ENCODE results near the gene ARHGEF39. TPM values are rescaled to one million over a fixed set of nuclear protein-coding genes. Genes with fewer than 3 reads are reported as not detected.
"Not testable (repeated sequence)": the region's sequence is repeated elsewhere in the genome, so short reads cannot be mapped to it uniquely, and the experiment has no call there.

The ARHGEF39 gene
- total RNA-seq, 2 experiments from 2014 or later, result 16.0 to 19.9 TPM

DNA sequence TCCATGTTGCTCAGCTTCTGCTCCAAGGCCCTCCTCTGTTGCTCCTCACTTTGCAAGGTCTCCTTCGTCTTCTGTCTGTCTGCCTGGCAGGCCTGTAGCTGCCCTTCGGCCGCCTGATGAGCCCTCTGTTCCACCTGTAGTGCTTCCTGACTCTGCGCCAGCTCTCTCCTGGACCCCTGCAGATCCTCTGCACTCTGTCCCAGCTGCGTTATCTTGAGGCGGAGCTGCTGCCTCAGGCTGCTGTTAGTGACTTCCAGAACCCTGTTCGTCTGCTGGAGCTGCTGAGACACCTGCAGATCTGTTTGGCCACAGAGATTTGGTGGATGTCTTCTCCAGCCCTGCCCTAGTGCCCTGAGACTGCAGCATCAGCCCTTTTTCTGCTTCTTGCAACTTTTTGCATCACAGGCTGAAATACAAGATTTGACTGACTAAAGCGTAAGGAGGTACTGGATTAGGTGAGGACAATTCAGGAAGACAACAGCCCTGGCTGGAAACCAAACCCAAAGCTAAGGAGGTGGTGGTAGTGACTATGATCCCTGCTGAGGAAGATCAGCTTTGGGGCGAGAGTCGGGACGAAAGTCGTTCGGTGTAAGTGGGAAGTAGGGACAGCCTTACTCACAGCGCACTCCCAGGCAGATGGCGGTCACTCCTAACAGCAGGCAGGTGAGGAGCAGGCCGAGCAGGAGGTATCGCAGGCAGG, 48.9 kb downstream of the ARHGEF39 start:
- no peaks in the 10 kb centered on the region for H3K27me3 Mint-ChIP-seq

DNA sequence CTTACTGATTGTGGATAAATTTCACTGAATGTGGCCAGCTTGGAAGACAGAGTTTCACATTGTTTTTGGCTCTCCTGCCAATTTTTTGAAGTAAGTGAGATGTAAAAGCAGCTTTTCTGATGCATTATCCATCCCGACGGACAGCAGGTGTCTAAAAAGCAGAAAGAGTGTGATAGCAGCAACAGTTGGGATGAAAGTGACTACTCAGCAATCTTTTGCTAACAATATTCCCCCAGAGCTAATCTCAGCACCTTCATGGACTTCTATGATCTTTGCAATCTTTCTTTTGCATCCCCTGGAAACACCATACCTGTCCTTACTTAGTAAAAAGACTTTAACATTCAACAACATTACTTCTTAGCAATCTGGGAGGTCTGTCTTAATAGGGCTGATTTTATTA, 52.2 kb downstream of the ARHGEF39 start:
- CTCF ChIA-PET, result interaction anchor here (1.1 to 7.0 kb wide), 7 partner anchors 9 to 83 kb away, joined by 3 to 95 read pairs (median 23); partner anchors contain the start of genes CCDC107, RMRP and SIT1
- DNase-seq, result no peak
- Mint-ChIP-seq H3K27me3 (no peaks in the 10 kb centered on the region), H3K36me3 (ENCODE audit: low read depth) (peaks cover 11% of the 10 kb centered on the region), H3K4me1 (ENCODE audit: low read depth) (peaks cover 19% of the 10 kb centered on the region), H3K9me3 (no peaks in the 10 kb centered on the region), H3K4me3 (no peak overlapping the region), H3K27ac (no peak overlapping the region)
- TF ChIP-seq, protein P1, sequence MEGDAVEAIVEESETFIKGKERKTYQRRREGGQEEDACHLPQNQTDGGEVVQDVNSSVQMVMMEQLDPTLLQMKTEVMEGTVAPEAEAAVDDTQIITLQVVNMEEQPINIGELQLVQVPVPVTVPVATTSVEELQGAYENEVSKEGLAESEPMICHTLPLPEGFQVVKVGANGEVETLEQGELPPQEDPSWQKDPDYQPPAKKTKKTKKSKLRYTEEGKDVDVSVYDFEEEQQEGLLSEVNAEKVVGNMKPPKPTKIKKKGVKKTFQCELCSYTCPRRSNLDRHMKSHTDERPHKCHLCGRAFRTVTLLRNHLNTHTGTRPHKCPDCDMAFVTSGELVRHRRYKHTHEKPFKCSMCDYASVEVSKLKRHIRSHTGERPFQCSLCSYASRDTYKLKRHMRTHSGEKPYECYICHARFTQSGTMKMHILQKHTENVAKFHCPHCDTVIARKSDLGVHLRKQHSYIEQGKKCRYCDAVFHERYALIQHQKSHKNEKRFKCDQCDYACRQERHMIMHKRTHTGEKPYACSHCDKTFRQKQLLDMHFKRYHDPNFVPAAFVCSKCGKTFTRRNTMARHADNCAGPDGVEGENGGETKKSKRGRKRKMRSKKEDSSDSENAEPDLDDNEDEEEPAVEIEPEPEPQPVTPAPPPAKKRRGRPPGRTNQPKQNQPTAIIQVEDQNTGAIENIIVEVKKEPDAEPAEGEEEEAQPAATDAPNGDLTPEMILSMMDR (IDR thresholded peaks at IDR 0.05), result no peak
- POLR2A ChIA-PET, result interaction anchor here (1.0 to 1.3 kb wide), 2 partner anchors 44 to 51 kb away, joined by 4 read pairs; no protein-coding TSS in a partner anchor
- intact Hi-C loops (cut with micrococcal nuclease), result no loop called here
- ATAC-seq, result no peak

More for the DNA sequence above, 48.9 kb downstream of the ARHGEF39 start:
- POLR2A ChIA-PET, result interaction anchor here (0.7 to 3.6 kb wide), 6 partner anchors 8 to 114 kb away, joined by 3 to 18 read pairs (median 3); no protein-coding TSS in a partner anchor
- DNase-seq, result no peak
- ATAC-seq, result no peak
- peaks cover 49% of the 10 kb centered on the region for H3K4me1 Mint-ChIP-seq (ENCODE audit: low read depth)
- H3K27ac Mint-ChIP-seq, result peak overlapping the region; percentile 71
- peak overlapping the region; percentile 86 for H3K4me3 Mint-ChIP-seq
- TF ChIP-seq, protein P1 (IDR thresholded peaks at IDR 0.05), result no peak
- H3K36me3 Mint-ChIP-seq (ENCODE audit: low read depth), result no peaks in the 10 kb centered on the region
- no peaks in the 10 kb centered on the region for H3K9me3 Mint-ChIP-seq
- intact Hi-C loops (cut with micrococcal nuclease), result no loop called here
- CTCF ChIA-PET, result interaction anchor here (0.8 to 6.8 kb wide), 15 partner anchors 8 to 119 kb away, joined by 3 to 95 read pairs (median 9); partner anchors contain the start of genes ARHGEF39, CCDC107, CREB3 and RMRP

DNA sequence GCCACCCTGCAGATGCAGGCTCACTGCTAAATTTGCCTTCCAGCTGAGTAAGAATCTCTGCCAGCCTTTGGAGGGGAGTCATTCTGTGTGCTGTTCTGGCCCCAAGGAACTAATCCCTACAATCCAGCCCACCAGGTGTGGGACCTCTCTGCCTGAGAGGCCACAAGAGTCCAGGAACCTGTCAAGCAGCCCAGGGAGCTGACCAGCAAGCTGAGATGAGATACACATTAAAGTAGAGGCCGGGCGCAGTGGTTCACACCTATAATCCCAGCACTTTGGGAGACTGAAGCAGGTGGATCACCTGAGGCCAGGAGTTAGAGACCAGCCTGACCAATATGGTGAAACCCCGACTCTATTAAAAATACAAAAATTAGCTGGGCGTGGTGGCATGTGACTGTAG, 52.9 kb downstream of the ARHGEF39 start:
- H3K4me3 Mint-ChIP-seq; DNase-seq; intact Hi-C loops (cut with micrococcal nuclease); ATAC-seq; H3K9me3 Mint-ChIP-seq; H3K27me3 Mint-ChIP-seq; H3K27ac Mint-ChIP-seq: not testable (repeated sequence)
- CTCF ChIA-PET, result interaction anchor here (0.9 to 7.0 kb wide), 20 partner anchors 8 to 119 kb away, joined by 3 to 95 read pairs (median 9); partner anchors contain the start of genes CCDC107, CREB3, RMRP and SIT1
- Mint-ChIP-seq H3K36me3 (ENCODE audit: low read depth) (peaks cover 16% of the 10 kb centered on the region), H3K4me1 (ENCODE audit: low read depth) (peaks cover 16% of the 10 kb centered on the region)
- POLR2A ChIA-PET, result interaction anchor here (0.6 to 1.3 kb wide), 3 partner anchors 36 to 86 kb away, joined by 3 to 4 read pairs (median 4); no protein-coding TSS in a partner anchor

DNA sequence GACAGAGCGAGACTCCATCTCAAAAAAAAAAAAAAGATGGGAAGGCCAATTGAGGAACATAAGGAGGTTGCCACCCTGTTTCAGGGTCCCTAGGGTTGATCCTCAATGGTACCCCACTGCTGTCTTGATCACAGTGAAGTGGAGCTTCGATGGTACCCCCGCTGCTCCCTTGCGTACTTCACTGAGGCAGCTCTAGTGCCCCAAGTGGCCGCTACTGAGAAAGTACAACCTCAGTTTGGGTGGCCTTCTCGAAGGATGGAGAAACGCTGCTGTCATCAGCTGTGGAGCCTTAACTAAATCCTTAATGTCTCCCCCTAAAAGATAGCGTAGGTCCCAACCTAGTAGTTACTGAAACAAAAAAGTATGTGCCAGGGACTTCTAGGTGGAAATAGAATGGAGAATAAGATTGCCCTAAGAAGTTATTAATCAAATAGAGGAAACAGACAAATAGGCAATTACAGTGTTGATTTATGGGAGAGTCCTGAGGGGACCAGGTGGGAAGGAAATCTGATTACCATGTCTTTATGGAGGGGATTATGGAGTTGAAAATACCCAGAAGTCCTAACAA, 53.7 kb downstream of the ARHGEF39 start:
- TF ChIP-seq, protein P1 (IDR thresholded peaks at IDR 0.05), result peak; percentile 79
- DNase-seq (peak; percentile 77), ATAC-seq (peak; percentile 94)
- H3K27me3 Mint-ChIP-seq, result no peaks in the 10 kb centered on the region
- H3K36me3 Mint-ChIP-seq (ENCODE audit: low read depth), result peaks cover 20% of the 10 kb centered on the region
- H3K9me3 Mint-ChIP-seq, result no peaks in the 10 kb centered on the region
- ChIA-PET POLR2A (interaction anchor here (1.3 to 2.0 kb wide), 2 partner anchors 8 to 37 kb away, joined by 4 to 5 read pairs; no protein-coding TSS in a partner anchor), CTCF (interaction anchor here (0.6 to 7.0 kb wide), 30 partner anchors 9 to 203 kb away, joined by 3 to 95 read pairs (median 6); partner anchors contain the start of genes ARHGEF39, CCDC107, CREB3 and GBA2)
- intact Hi-C loops (cut with micrococcal nuclease), result no loop called here
- peaks cover 16% of the 10 kb centered on the region for H3K4me1 Mint-ChIP-seq (ENCODE audit: low read depth)
- no peak overlapping the region for H3K27ac Mint-ChIP-seq
- H3K4me3 Mint-ChIP-seq, result no peak overlapping the region

DNA sequence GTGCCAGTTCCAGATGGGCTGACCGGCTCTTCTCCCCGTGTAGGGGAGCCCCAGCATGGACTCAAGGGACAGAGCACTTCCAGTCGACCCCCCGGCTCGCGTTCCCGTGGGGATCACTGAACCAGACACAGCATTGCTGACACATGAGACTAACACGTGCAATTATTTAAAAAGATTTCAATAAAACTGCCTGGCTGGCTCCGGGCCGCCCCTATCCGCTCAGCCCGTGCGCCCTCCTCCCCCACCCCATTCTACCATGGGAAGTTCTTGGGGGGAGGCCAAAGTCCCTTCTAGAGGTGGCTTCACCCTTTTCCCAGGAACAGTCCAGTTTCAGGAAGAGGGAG, 55.2 kb downstream of the ARHGEF39 start:
- DNase-seq (no peak), ATAC-seq (no peak)
- ChIA-PET POLR2A (interaction anchor here (1.6 to 2.0 kb wide), 2 partner anchors 10 to 79 kb away, joined by 4 to 5 read pairs; no protein-coding TSS in a partner anchor), CTCF (interaction anchor here (1.3 to 7.0 kb wide), 6 partner anchors 26 to 86 kb away, joined by 4 to 62 read pairs (median 18); partner anchors contain the start of genes ARHGEF39, CCDC107, RMRP and SIT1)
- no peaks in the 10 kb centered on the region for H3K27me3 Mint-ChIP-seq
- H3K4me3 Mint-ChIP-seq, result no peak overlapping the region
- TF ChIP-seq, protein P1 (IDR thresholded peaks at IDR 0.05), result no peak
- intact Hi-C loops (cut with micrococcal nuclease), result no loop called here
- no peak overlapping the region for H3K27ac Mint-ChIP-seq
- no peaks in the 10 kb centered on the region for H3K9me3 Mint-ChIP-seq
- peaks cover 18% of the 10 kb centered on the region for H3K4me1 Mint-ChIP-seq (ENCODE audit: low read depth)
- peaks cover 20% of the 10 kb centered on the region for H3K36me3 Mint-ChIP-seq (ENCODE audit: low read depth)

Small RNA genes within 50 kb of the gene (microRNA-seq; reads per million reads assigned to microRNA genes)
- not detected for gene MIR6852 (ENCODE audit: borderline microRNAs expressed, borderline replicate concordance)

Other genes with a start within 250 kb of the ARHGEF39 start
- 1 to 10 TPM; 1.3 to 1.7 TPM for gene RUSC2, start 175.1 kb downstream of the ARHGEF39 start, total RNA-seq
- 10 to 100 TPM; 26.1 to 26.9 TPM for gene TESK1, start 59.9 kb downstream of the ARHGEF39 start, total RNA-seq
- gene CD72, start 46.8 kb downstream of the ARHGEF39 start, total RNA-seq, result 10 to 100 TPM; 13.1 to 15.5 TPM
- 100 to 1,000 TPM in 1 of 2 experiments, 10 to 100 TPM in 1; 99.9 to 102 TPM for gene SIT1, start 14.3 kb downstream of the ARHGEF39 start, total RNA-seq
- over 10,000 TPM; 13,164 to 13,311 TPM for gene RMRP, start 7.2 kb downstream of the ARHGEF39 start, total RNA-seq
- gene CCDC107, start 6.9 kb downstream of the ARHGEF39 start, total RNA-seq, result 10 to 100 TPM; 12.1 to 13.7 TPM
- 1 to 10 TPM; 4.5 to 4.9 TPM for gene CA9, start 8.7 kb upstream of the ARHGEF39 start, total RNA-seq
- 1 to 10 TPM; 4.8 to 5.3 TPM for gene TPM2, start 24.7 kb upstream of the ARHGEF39 start, total RNA-seq
- 100 to 1,000 TPM; 212 to 219 TPM for gene TLN1, start 67.0 kb upstream of the ARHGEF39 start, total RNA-seq
- 10 to 100 TPM; 22.3 to 22.4 TPM for gene CREB3, start 67.5 kb upstream of the ARHGEF39 start, total RNA-seq
- 10 to 100 TPM; 21.2 to 22.3 TPM for gene GBA2, start 84.0 kb upstream of the ARHGEF39 start, total RNA-seq
- 10 to 100 TPM; 13.0 to 14.8 TPM for gene RGP1, start 84.1 kb upstream of the ARHGEF39 start, total RNA-seq
- under 1 TPM; 0.59 to 0.67 TPM for gene MSMP, start 89.1 kb upstream of the ARHGEF39 start, total RNA-seq
- gene NPR2, start 126.4 kb upstream of the ARHGEF39 start, total RNA-seq, result 1 to 10 TPM; 7.5 to 7.8 TPM
- 1 to 10 TPM in 1 of 2 experiments, under 1 TPM in 1; 0.63 to 1.1 TPM for gene SPAG8, start 147.1 kb upstream of the ARHGEF39 start, total RNA-seq
- 10 to 100 TPM; 53.4 to 62.7 TPM for gene HINT2, start 149.8 kb upstream of the ARHGEF39 start, total RNA-seq
- not detected for gene FAM221B, start 163.5 kb upstream of the ARHGEF39 start, total RNA-seq
- gene TMEM8B, start 164.0 kb upstream of the ARHGEF39 start, total RNA-seq, result 1 to 10 TPM; 3.4 to 4.3 TPM
- not detected for gene OR13J1, start 205.2 kb upstream of the ARHGEF39 start, total RNA-seq
- not detected for gene HRCT1, start 241.0 kb upstream of the ARHGEF39 start, total RNA-seq
- gene SPAAR, start 244.3 kb upstream of the ARHGEF39 start, total RNA-seq, result not detected

All from activated CD8-positive, alpha-beta T cell treated with anti-CD3 and anti-CD28 coated beads for 36 hours (primary cell).